GM18870 (cell line): ENCODE data around the gene GSTO2.

Source experiments
- ATAC-seq: cut with Tn5 transposase; IDR thresholded peaks from one replicate; pipeline ENCODE4 v1.9.1; 2021; ENCODE audit warnings: moderate library complexity; ENCODE audit not compliant: unreplicated experiment

GSTO2 gene

DNA sequence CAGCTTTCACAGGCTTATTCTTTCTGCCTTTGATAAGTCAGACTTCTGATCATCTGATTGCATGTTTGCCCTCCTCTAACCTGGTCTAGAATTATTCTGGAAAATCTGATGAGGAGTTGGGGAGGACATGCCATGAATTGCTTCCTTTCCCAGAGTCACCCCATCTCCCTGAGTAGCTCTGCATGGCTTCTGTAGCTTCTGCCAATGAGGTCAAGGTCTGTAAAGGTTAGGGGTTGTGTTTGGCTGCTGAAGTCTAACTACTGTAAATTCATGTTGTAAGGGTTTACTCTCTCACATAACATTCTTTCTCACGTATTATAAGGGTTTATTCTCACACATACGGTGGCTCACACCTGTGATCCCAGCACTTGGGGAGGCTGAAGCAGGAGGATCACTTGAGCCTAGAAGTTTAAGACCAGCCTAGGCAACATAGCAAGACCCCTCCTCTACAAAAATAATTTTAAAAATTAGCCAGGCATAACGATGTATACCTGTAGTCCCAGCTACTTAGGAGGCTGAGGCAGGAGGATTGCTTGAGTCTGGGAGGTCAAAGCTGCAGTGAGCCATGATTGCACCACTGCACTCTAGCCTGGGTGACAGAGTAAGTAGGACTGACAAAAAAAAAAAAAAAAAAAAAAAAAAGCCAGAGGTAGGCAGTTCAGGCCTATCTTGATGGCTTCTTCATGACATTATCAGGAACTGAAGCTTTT, 10.7 kb downstream of the GSTO2 start:
- no peak for ATAC-seq

DNA sequence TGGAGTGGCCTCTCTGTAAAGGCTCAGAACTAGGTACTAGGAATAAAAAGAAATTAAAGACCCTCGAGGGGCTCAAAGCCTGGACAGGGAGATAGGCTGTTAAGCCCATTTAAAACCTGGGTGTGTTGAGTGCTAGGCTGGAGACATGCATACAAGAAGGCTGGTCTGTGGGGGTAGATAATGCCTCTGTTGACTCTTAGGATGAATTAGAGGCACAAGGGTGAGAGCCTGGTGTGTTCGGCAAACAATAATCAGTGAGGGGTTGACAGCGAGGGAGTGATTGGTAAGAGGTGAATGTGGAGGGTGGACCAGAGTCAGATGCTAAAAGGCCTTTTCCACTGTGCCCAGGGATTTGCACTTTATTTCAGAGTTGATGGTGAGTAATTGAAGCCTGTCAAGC, 12.7 kb downstream of the GSTO2 start:
- ATAC-seq: no peak

DNA sequence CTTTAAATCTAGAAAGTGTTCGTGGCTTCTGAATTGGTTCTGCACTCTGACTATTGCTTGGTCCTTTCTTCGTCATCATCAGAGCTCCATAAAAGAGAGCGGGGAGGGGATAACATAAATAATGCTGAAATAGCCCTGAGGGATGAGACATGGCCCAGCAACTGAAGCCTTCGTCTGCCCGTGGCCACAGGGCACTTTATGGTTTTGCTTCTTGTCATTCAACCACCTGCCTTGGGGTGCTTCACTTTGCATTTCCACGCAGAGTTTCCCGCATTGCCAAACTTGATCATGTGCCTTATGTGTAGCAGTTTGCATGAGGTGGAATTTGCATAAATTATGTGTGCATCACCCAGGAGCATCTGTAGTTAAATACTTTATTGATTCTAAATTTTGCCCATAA, 15.9 kb downstream of the GSTO2 start:
- ATAC-seq: no peak

DNA sequence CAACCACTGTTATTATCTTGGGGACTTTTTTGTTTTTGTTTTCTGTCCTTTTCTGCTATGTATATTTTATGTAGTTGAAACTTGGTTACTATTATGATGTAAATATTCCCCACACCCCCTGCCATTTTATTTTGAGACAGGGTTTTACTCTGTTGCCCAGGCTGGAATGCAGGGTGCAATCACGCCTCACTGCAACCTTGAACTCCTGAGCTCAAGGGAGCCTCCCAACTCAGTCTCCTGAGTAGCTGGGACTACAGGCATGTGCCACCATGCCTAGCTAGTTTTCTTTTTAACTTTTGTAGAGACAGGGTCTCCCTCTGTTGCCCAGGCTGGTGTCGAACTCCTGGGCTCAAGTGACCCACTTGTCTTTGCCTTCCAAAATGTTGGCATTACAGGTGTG, 18.0 kb downstream of the GSTO2 start:
- no peak for ATAC-seq

DNA sequence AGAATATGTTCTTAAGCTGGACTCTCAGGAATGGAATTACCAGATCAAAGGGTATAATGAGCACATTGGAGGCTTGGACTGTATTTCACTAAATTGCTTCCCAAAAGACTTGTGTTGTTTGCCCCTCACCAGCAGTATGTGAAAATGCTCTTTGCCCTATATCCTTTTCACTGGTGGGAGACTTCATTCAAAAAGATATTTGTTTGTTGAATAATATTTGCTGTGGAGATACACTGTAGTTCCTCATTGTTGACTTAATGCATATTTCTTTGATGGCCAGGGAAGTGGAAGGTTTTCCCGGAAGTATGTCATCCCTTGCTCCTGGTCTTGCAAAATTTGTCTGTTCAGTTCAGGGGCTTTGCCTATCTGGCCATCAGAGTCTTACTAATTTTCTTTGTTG, 19.4 kb downstream of the GSTO2 start:
- ATAC-seq: no peak

DNA sequence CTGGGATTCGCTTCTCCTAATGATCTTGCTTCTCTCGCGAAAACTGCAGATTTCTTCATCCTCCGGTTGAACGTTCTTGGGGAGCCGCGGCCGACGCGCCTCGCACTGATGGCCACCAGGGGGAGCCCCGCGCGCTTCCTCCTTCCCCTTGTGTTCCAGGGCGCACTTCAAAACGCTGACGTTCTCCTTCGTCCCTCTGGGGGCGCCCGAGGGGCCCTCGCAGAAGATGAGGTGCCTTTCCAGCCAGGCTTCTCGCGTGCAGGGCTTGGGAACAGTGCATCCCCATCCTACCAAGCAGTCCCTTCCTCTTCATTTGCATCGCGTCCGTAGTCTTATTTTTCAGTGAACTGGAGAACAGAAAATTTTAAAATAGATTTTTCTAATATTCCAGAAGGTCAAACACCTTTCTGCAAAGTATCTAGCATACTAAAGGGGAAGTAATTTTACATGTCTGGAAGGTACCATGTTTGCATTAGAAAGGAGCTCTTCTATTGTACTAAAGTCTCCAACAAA, 22.5 kb downstream of the GSTO2 start:
- peak; percentile 93 for ATAC-seq

DNA sequence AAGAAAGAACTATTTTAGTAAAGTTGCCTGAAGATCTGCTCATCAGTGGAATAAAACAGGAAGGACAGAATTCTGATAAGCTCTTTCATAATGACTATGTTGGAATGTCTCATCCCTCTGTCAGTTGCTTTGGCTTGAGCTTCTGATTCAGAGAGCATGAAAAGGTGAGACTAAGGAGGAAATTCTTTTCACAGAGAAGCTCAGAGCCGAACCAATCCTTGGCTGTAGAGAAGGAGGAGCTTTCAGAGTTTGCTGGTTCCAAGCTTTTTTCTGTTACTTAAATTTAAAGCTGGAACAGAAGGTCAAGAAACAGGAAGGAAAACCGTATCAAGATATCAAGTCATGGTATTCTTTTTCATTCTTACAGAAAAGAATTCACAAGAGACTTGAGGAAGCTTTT, 24.0 kb downstream of the GSTO2 start:
- no peak for ATAC-seq

DNA sequence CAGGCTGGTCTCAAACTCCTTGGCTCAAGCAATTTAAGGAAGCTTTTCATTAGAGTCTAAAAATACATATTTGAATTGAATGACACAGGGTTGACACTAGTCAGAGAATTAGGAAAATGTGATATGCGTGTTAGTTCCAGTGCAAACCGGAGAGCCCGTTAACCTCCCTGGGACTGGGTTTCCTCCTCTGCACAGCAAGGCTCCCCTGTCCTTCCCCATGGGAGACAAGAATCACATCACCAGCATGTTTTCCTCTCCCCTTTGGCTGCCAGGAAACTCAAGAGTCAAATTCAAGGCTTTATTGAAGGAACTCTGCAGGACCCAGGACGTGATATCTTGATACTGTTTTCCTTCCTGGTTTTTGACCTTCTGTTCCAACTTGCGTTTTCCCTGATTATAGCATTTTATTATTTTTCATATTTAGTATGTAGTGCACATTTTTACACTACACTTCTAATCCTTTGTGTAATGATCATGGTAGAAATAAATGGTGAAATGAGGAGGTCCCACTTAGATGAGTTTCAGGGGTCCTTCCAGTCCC, 24.9 kb downstream of the GSTO2 start:
- no peak for ATAC-seq

DNA sequence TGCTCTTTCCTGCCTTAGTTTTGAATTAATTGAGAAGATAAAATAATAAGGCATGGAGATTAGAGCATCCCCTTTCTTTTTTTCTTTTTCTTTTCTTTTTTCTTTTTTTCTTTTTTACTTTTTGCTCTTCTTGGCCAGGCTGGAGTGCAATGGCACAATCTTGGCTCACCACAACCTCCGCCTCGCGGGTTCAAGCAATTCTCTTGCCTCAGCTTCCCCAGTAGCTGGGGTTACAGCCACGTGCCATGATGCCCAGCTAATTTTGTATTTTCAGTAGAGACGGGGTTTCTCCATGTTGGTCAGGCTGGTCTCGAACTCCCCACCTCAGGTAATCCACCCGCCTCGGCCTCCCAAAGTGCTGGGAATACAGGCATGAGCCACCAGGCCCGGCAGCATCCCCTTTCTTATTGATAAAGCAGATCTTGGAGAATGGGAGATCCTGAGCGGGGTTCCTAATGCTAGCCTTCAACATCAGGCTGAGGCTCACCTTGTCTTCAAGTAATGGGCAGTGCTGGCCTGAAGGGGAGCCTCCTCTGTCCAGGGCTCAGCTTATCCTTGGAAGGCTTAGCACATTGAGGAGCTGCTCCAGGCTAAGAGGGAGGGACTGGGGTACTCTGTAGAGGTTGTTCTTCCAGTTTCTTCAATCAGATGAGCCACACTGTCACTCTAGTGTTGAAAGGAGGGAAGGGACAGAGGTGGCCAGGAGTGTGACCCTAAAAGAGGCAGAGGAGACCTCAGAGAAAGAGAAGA, 27.9 kb downstream of the GSTO2 start:
- no peak for ATAC-seq

DNA sequence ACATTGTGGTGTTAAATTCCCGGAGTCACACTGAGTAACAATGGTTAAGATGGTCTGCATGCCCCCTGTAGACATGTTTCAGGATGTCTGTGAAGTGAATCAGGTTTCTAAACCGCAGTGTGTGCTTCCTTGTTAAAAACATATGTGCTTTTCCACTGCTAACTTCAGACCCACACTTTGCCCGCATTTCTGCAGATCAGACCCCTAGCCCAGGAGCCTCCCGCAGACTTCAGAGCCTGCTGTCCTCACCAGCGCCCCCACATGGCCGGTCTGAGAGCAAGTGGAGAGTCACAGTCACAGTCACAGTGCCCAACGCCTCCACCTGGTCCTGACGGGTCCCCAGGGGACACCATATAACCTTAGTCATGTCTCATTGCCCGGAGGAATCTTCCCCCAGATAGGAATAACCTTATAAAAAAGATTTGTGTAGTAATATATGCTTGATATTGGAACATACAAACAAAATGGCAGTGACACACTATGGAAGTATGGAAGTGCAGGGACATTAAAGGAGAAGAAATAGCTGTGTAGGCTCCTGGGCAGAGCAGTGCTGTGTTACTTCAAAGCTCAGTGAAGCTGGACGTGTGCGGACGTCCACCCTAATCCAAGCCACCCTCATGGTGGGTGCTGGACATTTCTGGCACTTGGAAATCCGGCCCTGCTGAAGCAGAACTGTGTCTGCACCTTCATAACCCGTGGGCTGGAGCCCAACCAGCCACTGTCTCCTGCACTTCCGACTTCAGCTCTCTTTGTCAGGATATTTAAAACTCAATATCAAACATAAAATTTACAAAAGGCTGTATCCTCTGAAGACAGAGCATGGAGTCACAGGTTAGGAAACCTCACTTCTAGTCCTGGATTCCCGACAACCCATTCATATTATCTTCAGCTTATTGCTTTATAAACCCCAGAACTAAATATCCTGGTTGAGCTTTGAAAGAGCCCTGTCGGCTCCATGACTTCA, 29.0 kb downstream of the GSTO2 start:
- no peak for ATAC-seq

DNA sequence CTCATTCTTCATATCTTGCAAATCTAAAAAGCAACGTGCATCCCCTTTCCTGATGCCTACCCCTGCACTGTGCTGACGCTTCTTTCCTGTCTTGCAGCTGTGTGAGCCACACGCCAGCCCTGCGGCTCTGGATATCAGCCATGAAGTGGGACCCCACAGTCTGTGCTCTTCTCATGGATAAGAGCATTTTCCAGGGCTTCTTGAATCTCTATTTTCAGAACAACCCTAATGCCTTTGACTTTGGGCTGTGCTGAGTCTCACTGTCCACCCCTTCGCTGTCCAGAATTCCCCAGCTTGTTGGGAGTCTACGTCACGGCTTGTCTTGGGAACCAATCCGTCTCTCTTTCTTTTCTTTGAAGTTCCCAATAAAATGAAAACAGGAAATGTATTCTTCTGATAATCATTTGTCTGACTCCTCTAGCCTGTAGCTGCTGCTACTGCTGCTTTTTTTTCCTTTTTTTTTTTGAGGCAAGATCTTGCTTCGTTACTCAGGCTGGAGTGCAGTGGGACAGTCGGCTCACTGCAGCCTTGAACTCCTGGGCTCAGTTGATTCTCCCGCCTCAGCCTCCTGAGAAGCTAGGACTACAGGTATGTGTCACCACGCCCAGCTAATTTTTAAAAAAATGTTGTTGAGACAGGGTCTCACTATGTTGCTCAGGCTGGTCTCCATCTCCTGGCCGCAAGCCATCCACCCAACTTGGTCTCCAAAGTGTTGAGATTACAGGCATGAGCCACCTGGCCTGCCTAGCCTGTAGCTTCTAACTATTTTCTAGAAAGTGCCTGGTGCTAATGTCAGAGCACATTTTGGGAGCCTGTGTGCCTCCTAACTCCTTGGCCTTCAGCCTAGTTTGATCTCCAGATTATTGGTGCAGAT, 30.3 kb downstream of the GSTO2 start:
- no peak for ATAC-seq

DNA sequence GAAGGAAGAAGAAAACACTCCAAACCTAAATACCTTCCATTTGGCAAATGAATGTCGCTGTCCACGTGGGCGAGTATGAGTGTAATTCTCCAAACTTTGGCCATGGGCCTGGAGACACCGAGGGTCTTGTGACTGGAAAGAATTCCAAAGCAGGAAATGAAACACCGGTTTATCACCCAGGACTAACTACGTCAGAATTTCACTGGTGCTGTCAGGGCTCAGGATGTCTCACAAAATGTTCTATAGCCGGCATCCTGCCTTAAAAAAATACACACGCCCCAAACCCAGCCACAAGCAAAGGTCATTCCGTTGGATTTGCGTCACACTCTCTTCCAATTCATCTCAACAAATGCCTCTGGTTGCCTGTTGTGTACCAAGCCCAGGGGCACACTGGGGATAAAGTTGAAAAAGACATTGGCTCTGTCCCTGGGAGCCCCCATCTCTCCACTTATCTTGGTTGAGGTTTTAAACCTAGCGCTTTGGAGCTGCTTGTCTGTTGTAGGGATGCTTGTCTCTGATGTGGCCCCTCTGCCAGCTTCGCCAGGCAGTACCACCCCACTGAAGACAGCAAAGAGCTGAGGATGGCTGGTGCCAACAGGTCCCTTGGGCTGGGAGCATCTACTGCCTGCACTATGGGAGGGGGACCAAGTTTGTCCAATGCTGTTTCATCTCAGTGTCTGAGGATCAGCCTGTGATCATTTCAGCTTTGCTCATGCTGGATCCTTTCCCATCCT, 31.2 kb downstream of the GSTO2 start:
- ATAC-seq: no peak

DNA sequence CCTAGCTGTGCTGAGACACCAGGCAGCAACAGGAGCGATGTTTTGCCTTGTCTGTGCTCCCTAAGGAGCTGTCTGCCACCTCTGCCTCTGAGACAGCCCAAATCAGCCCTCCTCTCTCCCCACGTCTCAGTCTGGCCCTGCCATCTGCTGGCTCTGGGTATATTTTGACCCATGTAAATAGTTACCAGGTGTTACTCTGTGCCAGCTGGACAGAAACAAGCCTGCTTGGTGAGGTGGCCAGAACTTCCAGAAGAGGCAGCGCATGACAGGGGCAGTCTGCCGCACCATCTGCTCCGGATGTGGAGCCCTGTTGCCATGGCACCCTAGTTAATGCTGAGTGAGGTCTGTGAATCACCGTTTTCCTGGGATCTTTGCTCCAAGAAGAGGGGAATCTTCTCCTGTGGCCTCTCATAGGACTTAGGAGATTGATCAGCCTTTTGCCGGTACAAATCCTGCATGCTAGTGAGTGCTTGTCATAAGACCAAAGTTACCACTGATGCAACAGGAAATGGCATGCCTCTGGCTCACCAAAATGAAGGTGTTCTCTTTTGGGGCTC, 31.8 kb downstream of the GSTO2 start:
- ATAC-seq: no peak

DNA sequence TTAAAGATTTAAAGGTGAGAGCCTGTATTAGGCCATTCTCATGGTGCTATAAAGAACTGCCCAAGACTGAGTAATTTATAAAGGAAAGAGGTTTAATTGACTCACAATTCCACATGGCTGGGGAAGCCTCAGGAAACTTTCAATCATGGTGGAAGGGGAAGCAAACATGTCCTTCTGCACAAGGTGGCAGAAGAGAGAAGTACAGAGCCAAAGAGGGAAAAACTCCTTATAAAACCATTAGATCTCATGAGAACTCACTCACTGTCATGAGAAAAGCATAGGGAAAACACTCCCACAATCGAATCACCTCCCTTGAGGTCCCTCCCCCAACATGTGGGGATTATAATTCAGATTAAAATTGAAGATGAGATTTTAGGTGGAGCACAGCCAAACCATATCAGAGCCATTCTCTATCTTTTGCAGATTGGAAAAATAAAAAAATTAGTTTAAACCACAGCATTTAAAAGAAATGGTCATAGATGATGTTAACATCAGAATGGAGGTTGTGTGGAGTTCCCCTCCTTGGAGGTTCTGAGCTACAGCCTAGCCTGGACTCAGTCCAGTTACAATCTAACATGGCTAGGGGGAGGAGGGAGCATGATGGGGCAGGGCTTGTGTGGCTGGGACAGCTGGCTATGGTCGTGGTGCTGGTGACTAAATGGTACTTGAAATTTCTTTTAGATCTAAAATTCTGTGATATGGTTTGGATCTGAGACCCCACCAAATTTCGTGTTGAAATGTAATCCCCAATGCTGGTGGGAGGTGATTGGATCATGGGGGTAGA, 33.1 kb downstream of the GSTO2 start:
- ATAC-seq: no peak

DNA sequence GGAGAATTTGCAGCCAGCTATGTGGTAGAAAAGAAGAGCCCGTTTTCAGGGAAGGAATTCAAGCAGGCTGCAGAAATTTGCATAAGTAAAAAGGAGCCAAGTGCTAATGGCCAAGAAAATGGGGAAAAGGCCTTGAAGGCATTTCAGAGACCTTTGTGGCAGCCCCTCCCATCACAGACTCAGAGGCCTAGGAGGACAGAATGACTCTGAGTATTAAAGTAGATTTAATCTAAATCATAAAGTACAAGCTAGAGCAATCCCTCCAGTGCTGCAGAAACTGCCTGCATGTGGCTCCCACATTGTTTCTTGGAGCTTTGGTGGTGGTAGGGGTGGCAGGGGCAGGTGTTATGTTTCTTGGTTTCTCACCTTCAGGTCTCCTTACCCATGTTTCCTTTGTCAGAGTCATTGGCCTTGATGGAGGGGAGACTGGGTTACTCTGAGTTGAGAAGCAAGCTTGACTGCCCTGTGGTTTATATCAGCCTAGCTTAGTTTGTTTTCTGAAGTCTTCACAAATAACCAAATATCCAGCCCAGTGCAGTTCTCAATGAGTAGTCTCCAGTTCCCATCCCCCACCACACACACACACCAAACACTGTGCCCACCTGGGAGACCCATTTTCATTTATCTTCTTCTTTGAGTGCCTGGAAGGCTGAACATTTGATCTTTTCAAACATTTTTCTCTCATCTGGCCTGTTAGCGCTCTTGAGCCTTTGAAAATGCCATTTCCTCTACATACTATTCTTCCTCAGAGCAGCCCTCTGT, 34.8 kb downstream of the GSTO2 start:
- no peak for ATAC-seq

DNA sequence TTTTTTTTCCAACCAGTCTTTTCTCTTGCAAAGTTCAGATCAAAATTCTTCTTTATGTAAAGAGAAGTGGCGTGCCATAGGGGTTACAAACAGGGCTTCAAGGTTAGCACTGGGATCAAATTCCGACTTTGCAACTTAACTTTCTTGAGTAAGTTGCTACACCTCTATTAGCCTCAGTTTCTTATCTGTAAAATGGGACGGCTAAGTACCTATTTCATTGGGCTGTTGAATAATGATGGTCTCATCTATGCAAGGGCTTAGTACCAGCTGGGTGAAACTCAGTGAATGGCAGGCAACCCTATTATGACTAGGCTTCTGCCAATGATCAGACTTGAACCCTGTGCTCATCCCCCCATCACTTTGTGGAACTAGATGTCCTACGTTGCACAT, 35.4 kb downstream of the GSTO2 start:
- no peak for ATAC-seq

DNA sequence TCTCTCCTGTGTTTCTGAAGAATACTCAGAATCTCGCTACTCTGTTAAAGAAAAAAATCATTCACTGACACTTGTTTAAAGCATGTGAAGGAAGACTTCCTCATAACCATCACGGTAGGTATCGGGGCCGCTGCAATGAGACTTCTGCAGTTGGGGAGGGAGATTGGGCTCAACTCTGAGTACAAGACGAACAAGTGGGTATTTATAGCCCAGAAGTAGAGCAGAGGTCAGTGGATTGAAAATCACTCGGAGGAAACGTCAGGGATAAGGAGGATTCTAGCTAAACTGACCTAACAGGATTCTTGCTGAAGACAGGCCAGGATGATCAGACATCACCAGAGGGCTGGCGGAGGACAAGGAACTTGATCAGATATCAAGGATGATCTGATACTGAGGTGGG, 35.9 kb downstream of the GSTO2 start:
- no peak for ATAC-seq

DNA sequence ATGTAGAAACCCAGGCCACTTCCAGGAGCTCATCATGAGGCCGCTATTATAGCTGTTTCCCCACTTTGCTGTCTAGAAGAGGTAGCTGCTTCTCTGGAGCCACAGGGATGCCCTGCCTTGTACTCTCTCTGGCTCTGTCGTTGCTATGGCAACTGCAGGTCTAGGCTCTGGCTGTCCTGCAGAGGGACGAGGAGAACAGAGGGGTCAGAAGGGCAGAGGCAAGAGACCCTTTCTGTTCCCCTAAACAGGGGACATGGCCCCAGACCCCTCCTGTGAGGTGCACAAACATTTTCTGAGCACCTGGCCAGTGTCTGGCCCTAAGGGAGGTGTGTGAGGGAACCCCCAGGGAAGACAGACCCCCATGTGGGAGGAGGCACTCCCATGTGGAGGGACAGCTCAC, 37.9 kb downstream of the GSTO2 start:
- no peak for ATAC-seq
